Transverse colon (tissue), 4 donors: Measurements from ENCODE around the gene MCCC2. TPM values are rescaled to one million over a fixed set of nuclear protein-coding genes. Genes with fewer than 3 reads are reported as not detected.

Source experiments
- DNase-seq: peaks from one replicate; pipeline ENCODE4 v3.0.0-alpha.2; 2019
- H3K27ac ChIP-seq, 4 donors: fragments of 200-600 bp; sonication (generic); 2 replicates each; pipeline ENCODE4 v1.5.1; 2016 to 2018; ENCODE audit warnings: inconsistent platforms in 4 of 4
- H3K27me3 ChIP-seq: fragments of 200-600 bp; sonication (generic); 2 replicates; pipeline ENCODE4 v1.5.1; 2017; ENCODE audit warnings: inconsistent platforms
- H3K36me3 ChIP-seq, 4 donors: fragments of 200-600 bp; sonication (generic); 2 replicates each; pipeline ENCODE4 v1.5.1; 2017 to 2019; ENCODE audit warnings: inconsistent platforms in 4 of 4
- H3K4me1 ChIP-seq, 4 donors: fragments of 200-600 bp; sonication (generic); 2 replicates each; pipeline ENCODE4 v1.5.1; 2017 to 2020; ENCODE audit warnings: inconsistent platforms in 4 of 4
- H3K4me3 ChIP-seq, 4 donors: fragments of 200-600 bp; sonication (generic); 1 replicate in 1 of 4; 2 replicates in 3 of 4; pipeline versions ENCODE4 v1.5.1 to v1.6.1; 2017 to 2019; ENCODE audit warnings: inconsistent platforms in 4 of 4
- H3K9me3 ChIP-seq, 2 donors: fragments of 200-600 bp; sonication (generic); 2 replicates each; pipeline ENCODE4 v1.5.1; 2017 to 2019; ENCODE audit warnings: inconsistent platforms in 2 of 2
- CTCF ChIP-seq, 5 experiments: fragments of 200-600 bp in 3 of 5; fragments of 450-650 bp in 2 of 5; sonication (generic) in 3 of 5; IDR thresholded peaks; 1 replicate in 2 of 5; 2 replicates in 3 of 5; pipeline ENCODE4 v1.5.1; 2016 to 2017; ENCODE audit warnings: antibody characterized with exemption in 5 of 5, inconsistent platforms in 3 of 5, mild to moderate bottlenecking in 2 of 5, moderate library complexity in 1 of 5
- EP300 ChIP-seq: sonication (generic); formaldehyde crosslinking; IDR thresholded peaks from one replicate; pipeline ENCODE4 v1.6.1; 2017; ENCODE audit warnings: antibody characterized with exemption, low read depth
- POLR2A ChIP-seq: fragments of 450-650 bp; IDR thresholded peaks from one replicate; pipeline ENCODE4 v1.6.1; 2016; ENCODE audit warnings: antibody characterized with exemption, mild to moderate bottlenecking, moderate library complexity
- POLR2AphosphoS5 ChIP-seq, 3 donors: sonication (generic); formaldehyde crosslinking; IDR thresholded peaks; one replicate each; pipeline ENCODE4 v1.6.1; 2016; ENCODE audit warnings: antibody characterized with exemption in 3 of 3
- WGBS, 2 donors: methylation state at CpG; one replicate each; pipeline ENCODE4 v1.1.5; 2018; ENCODE audit warnings: low coverage in 1 of 2; 5-methylcytosine and 5-hydroxymethylcytosine counted together
- in situ Hi-C, 4 donors: fragments of 200-750 bp; cut with MboI; loops; one replicate each; pipeline versions ENCODE4 v1.15.0 to v1.15.1; 2017; ENCODE audit warnings: low sequenced_read_pairs in 3 of 4, low pct_ligation_motif_present in 1 of 4, low pct_unique_long_range_greater_than_20kb in 1 of 4
- intact Hi-C: fragments of 100-400 bp; cut with DNase I; formaldehyde crosslinking; loops from one replicate; pipeline ENCODE4 v1.15.1; 2023; ENCODE audit warnings: low total_unique reads
- total RNA-seq, 4 donors: library from RNA; depleted of rRNA; stranded (reverse); fragments of >200 nt; gene quantifications; one replicate each; pipeline ENCODE4 v1.1.0, GENCODE V29; 2016

MCCC2 gene
- total RNA-seq, 4 donors from 2014 or later = 23.2 to 61.5 (median 43.9) TPM

- 63 to 91% methylated on average over 3 to 19 of the region's 19 CpGs for WGBS, 2 donors
- in situ Hi-C loops (no loop called here), intact Hi-C loops (no loop called here)
- peak overlapping the region; percentile 86 to 92 (median 89) for H3K27ac ChIP-seq
- H3K9me3 ChIP-seq = no peaks in the 10 kb centered on the region
- peaks cover 5 to 21% (median 14%) of the 10 kb centered on the region in 4 donors for H3K4me1 ChIP-seq
- H3K36me3 ChIP-seq = no peaks in the 10 kb centered on the region
- TF ChIP-seq EP300 (no peak), CTCF (IDR thresholded peaks at IDR 0.05) (no peak), POLR2AphosphoS5 (IDR thresholded peaks at IDR 0.05) (no peak), POLR2A (no peak)
- DNase-seq = no peak
- peak overlapping the region; percentile 68 to 84 (median 76) for H3K4me3 ChIP-seq
- no peaks in the 10 kb centered on the region for H3K27me3 ChIP-seq
Observed at GRCh38 chr5:71587766-71588532, 809 bp downstream of the MCCC2 start.

- in situ Hi-C loops (no loop called here), intact Hi-C loops (no loop called here)
- H3K4me1 ChIP-seq = peaks cover 5 to 21% (median 14%) of the 10 kb centered on the region in 4 donors
- WGBS, 2 donors = 83 to 90% methylated on average over 2 of the region's 2 CpGs
- no peaks in the 10 kb centered on the region for H3K27me3 ChIP-seq
- H3K36me3 ChIP-seq = no peaks in the 10 kb centered on the region
- H3K4me3 ChIP-seq = peak overlapping the region in 1 of 4 donors; percentile 78
- TF ChIP-seq POLR2A = no peak
- TF ChIP-seq EP300 = no peak
- TF ChIP-seq CTCF (IDR thresholded peaks at IDR 0.05) = no peak
- no peak for TF ChIP-seq POLR2AphosphoS5 (IDR thresholded peaks at IDR 0.05)
- H3K9me3 ChIP-seq = no peaks in the 10 kb centered on the region
- no peak for DNase-seq
- H3K27ac ChIP-seq = no peak overlapping the region
Observed at GRCh38 chr5:71588533-71588885, 1.4 kb downstream of the MCCC2 start.

GRCh38 chr5:71589903-71590302, 2.8 kb downstream of the MCCC2 start:
- no peak for DNase-seq
- 43% methylated on average over 2 of the region's 2 CpGs; no CpG with 5 or more reads in 1 of the 2 donors for WGBS, 2 donors
- H3K4me3 ChIP-seq = no peak overlapping the region
- H3K4me1 ChIP-seq = peaks cover 5 to 21% (median 14%) of the 10 kb centered on the region in 4 donors
- H3K27me3 ChIP-seq = no peaks in the 10 kb centered on the region
- TF ChIP-seq POLR2A = no peak
- TF ChIP-seq EP300 = no peak
- TF ChIP-seq POLR2AphosphoS5 (IDR thresholded peaks at IDR 0.05) = no peak
- intact Hi-C loops = no loop called here
- in situ Hi-C loops = no loop called here
- no peaks in the 10 kb centered on the region for H3K9me3 ChIP-seq
- H3K27ac ChIP-seq = no peak overlapping the region
- H3K36me3 ChIP-seq = no peaks in the 10 kb centered on the region

GRCh38 chr5:71591100-71591499, 4.0 kb downstream of the MCCC2 start:
- Histone ChIP-seq H3K9me3 (no peaks in the 10 kb centered on the region), H3K27ac (no peak overlapping the region), H3K36me3 (peaks cover 0 to under 1% (median 0%) of the 10 kb centered on the region in 4 donors), H3K4me1 (peaks cover 5 to 21% (median 14%) of the 10 kb centered on the region in 4 donors), H3K4me3 (no peak overlapping the region), H3K27me3 (no peaks in the 10 kb centered on the region)
- DNase-seq = no peak
- intact Hi-C loops = no loop called here
- in situ Hi-C loops = no loop called here
- TF ChIP-seq POLR2AphosphoS5 (IDR thresholded peaks at IDR 0.05) (no peak), EP300 (no peak), CTCF (IDR thresholded peaks at IDR 0.05) (no peak), POLR2A (no peak)
